ENCODE data around the gene KLK11. TPM values are rescaled to one million over a fixed set of nuclear protein-coding genes. Genes with fewer than 3 reads are reported as not detected.

Gene KLK11
- total RNA-seq, 3 donors from 2014 or later = 5.6 to 21.1 TPM; not detected in 1

- peaks cover 0 to 18% of the 10 kb centered on the region in 2 donors for H3K27me3 ChIP-seq
- intact Hi-C loops (cut with DNase I; ENCODE audit: low total_unique reads) = loop anchor here (5.0 to 10.0 kb wide), 2 partner anchors 85 to 1662 kb away; no protein-coding TSS in a partner anchor
- peak in 1 of 2 donors; percentile 64 for DNase-seq (ENCODE audit: low spot score in 2 of 2)
- no peaks in the 10 kb centered on the region for H3K36me3 ChIP-seq
- peaks cover 0 to 3% of the 10 kb centered on the region in 2 donors for H3K4me1 ChIP-seq
- H3K4me3 ChIP-seq = peak within 1 kb of the TSS; percentile 6 to 77 (median 61)
- peak within 1 kb of the TSS; percentile 85 to 97 for H3K27ac ChIP-seq
- no peaks in the 10 kb centered on the region for H3K9me3 ChIP-seq
- TF ChIP-seq POLR2AphosphoS5 (IDR thresholded peaks at IDR 0.05) (no peak), POLR2A (IDR thresholded peaks at IDR 0.05) (no peak), CTCF (IDR thresholded peaks at IDR 0.05) (no peak)
These were observed 6.9 kb downstream of the KLK11 start, which contains the start of gene KLK10 for GRCh38 chr19:51019544-51019925. TSS of gene KLK10 (minus strand) at chr19:51019709. CDS start at chr19:51019130, 579 bp downstream.

DNA sequence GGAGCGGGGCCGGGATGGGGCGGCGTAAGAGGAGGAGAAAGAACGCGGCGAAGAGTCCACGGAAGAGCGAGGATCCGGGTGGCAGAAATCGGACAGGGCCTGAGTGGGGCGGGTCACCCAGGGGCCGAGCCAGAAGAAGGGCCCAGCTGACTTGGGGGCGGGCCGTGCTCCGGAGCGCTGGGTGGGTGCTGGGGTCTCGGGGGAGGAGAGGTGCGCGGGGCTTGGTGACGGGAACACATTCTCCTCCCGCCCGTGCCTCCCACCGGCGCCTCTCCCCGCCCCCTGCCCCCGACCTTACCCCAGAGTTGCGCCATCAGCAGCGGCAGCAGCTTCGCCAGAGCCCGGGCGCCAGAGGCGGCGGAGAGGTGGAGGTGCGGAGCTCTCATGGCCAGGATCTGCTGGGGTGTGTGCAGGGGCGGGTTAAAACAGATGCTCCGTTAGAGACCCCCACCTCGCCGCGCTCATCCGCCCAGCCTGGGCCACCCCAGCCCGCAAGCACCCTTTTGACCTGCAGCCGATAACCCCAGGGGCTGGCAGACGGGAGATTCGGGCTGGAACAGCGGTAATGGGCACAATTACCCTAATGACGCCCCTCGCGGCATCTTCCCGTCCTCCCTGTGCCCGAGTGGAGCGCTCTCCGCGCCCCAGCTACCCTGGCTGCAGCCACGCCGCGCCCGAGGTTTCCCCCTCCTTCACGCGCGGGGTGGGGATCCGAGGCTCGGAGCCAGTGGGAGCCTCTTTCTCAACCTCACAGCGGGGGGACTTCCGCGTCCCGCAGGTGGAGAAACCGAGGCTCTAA lies 7.5 kb downstream of the KLK11 start:
- H3K36me3 ChIP-seq = no peaks in the 10 kb centered on the region
- TF ChIP-seq CTCF (IDR thresholded peaks at IDR 0.05) (no peak), POLR2AphosphoS5 (IDR thresholded peaks at IDR 0.05) (peak in 2 of 3 donors; percentile 9 to 27)
- no peaks in the 10 kb centered on the region for H3K9me3 ChIP-seq
- peaks cover 0 to 3% of the 10 kb centered on the region in 2 donors for H3K4me1 ChIP-seq
- H3K27me3 ChIP-seq = peaks cover 0 to 14% of the 10 kb centered on the region in 2 donors
- peak in 1 of 2 donors; percentile 78 for DNase-seq (ENCODE audit: low spot score in 2 of 2)
- intact Hi-C loops (cut with DNase I; ENCODE audit: low total_unique reads) = loop anchor here (5.0 to 10.0 kb wide), 2 partner anchors 84 to 1662 kb away; no protein-coding TSS in a partner anchor
- H3K4me3 ChIP-seq = peak overlapping the region; percentile 6 to 77 (median 61)
- H3K27ac ChIP-seq = peak overlapping the region; percentile 85 to 97

DNA sequence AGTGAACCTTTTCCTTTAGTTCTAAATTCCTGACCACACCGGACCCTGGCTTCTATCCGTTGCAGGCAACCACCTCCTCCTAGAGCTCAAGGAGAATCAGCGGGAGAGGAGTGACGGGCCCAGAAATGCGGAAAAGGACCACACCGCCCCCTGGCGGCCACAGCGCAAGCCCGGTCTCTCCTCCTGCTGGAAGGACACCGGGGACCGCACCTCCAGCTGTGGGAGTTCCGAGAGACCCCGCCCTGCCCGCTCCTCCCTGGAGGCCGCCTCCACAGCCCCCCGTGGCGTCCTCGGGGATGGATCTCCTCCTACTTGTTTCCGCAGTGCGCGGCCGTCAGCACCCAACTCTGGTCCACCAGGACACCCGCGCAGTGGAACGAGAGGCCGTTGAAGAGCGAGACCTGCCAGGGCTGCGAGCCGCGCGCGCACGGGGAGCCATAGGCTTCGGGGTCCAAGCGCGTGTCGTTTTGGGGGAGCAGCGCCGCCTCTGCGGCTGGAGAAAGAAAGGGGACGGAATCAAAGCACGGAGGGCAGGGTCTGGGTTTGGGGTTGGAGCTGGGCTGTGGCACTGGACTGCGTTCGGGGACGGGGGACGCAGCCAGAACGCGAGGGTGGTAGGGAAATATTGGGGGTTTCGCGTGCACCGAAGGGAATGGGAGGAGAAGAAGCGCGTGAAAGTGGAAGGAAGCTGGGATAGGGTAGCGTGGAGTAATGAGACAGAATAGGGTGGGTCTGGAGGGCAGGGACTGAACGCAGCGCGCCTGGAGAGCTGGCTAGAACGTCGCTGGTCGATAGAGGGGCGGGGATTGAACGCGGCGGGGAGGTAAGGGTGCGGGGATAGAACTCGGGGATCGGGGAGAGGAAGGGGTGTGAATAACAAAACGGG lies 9.4 kb downstream of the KLK11 start:
- Histone ChIP-seq H3K27ac (peak overlapping the region; percentile 82 to 86), H3K4me1 (peaks cover 0 to 3% of the 10 kb centered on the region in 2 donors), H3K36me3 (no peaks in the 10 kb centered on the region), H3K4me3 (peak overlapping the region in 2 of 3 donors; percentile 61 to 80), H3K27me3 (peaks cover 0 to 9% of the 10 kb centered on the region in 2 donors), H3K9me3 (no peaks in the 10 kb centered on the region)
- intact Hi-C loops (cut with DNase I; ENCODE audit: low total_unique reads) = loop anchor here (5.0 to 10.0 kb wide), 2 partner anchors 82 to 1660 kb away; no protein-coding TSS in a partner anchor
- no peak for TF ChIP-seq POLR2A (IDR thresholded peaks at IDR 0.05)
- TF ChIP-seq POLR2AphosphoS5 (IDR thresholded peaks at IDR 0.05) = peak in 1 of 3 donors; percentile 56
- peak; percentile 76 to 96 (median 78) for TF ChIP-seq CTCF (IDR thresholded peaks at IDR 0.05)
- peak; percentile 81 to 83 for DNase-seq (ENCODE audit: low spot score in 2 of 2)

DNA sequence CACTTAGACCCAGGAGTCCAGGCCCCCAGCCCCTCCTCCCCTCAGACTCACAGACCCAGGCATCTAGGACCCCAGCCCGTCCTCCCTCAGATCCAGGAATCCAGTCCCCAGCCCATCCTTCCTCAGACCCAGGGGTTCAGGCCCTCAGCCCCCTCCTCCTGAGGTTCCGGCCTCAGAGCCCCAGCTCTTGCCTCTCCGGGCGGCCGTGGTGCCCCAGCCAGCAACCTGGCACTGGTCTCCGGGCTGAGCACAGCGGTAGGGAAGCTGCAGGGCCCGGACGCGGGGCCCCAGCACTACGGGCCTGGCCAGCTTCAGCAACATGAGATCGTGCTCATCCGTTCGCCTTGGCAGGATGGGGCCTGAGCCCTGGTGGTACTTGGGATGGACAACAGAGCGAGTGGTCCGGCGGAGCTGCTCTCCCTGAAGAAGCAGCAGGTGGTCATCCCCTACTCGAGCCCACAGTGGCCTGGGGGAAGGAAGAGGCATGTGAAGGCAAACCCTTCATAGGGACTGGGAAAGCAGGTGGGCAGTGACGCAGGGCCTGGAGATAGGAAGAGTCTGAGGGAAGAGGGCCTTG lies 10.6 kb downstream of the KLK11 start:
- Histone ChIP-seq H3K4me1 (peaks cover 0 to 3% of the 10 kb centered on the region in 2 donors), H3K27ac (peak overlapping the region in 1 of 2 donors; percentile 82), H3K9me3 (no peaks in the 10 kb centered on the region), H3K4me3 (no peak overlapping the region), H3K27me3 (peaks cover 0 to 9% of the 10 kb centered on the region in 2 donors), H3K36me3 (no peaks in the 10 kb centered on the region)
- TF ChIP-seq POLR2A (IDR thresholded peaks at IDR 0.05) = no peak
- TF ChIP-seq CTCF (IDR thresholded peaks at IDR 0.05) = no peak
- TF ChIP-seq POLR2AphosphoS5 (IDR thresholded peaks at IDR 0.05) = no peak
- intact Hi-C loops (cut with DNase I; ENCODE audit: low total_unique reads) = loop anchor here (5.0 to 10.0 kb wide), 2 partner anchors 81 to 1658 kb away; no protein-coding TSS in a partner anchor
- DNase-seq (ENCODE audit: low spot score in 2 of 2) = no peak
